Panc1 (cell line): Measurements from ENCODE around the gene AMOTL1.

ENCODE experiments used
- POLR2AphosphoS5 ChIP-seq: IDR thresholded peaks from 2 replicates; pipeline ENCODE4 v1.6.1; 2012; ENCODE audit warnings: mild to moderate bottlenecking, low read depth, low read length, moderate library complexity
- REST ChIP-seq, 2 experiments: IDR thresholded peaks; 2 replicates each; pipeline ENCODE4 v1.6.1; 2011 to 2012; ENCODE audit warnings: low read depth in 2 of 2, control low read depth in 1 of 2, low read length in 1 of 2, mild to moderate bottlenecking in 1 of 2, moderate library complexity in 1 of 2; ENCODE audit not compliant: insufficient read depth in 1 of 2
- SIN3A ChIP-seq: IDR thresholded peaks from 2 replicates; pipeline ENCODE4 v1.6.1; 2012; ENCODE audit warnings: low read depth, mild to moderate bottlenecking, low read length, moderate library complexity, borderline replicate concordance; ENCODE audit not compliant: insufficient read depth
- TF ChIP-seq, protein P1 (sequence below): fragments of 450-650 bp; IDR thresholded peaks from 2 replicates; pipeline ENCODE4 v1.5.1; 2017; ENCODE audit warnings: mild to moderate bottlenecking

GRCh38 chr11:94879006-94879405 lies 110.8 kb downstream of the AMOTL1 start:
- TF ChIP-seq, protein P1, sequence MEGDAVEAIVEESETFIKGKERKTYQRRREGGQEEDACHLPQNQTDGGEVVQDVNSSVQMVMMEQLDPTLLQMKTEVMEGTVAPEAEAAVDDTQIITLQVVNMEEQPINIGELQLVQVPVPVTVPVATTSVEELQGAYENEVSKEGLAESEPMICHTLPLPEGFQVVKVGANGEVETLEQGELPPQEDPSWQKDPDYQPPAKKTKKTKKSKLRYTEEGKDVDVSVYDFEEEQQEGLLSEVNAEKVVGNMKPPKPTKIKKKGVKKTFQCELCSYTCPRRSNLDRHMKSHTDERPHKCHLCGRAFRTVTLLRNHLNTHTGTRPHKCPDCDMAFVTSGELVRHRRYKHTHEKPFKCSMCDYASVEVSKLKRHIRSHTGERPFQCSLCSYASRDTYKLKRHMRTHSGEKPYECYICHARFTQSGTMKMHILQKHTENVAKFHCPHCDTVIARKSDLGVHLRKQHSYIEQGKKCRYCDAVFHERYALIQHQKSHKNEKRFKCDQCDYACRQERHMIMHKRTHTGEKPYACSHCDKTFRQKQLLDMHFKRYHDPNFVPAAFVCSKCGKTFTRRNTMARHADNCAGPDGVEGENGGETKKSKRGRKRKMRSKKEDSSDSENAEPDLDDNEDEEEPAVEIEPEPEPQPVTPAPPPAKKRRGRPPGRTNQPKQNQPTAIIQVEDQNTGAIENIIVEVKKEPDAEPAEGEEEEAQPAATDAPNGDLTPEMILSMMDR: no peak
- TF ChIP-seq REST (IDR thresholded peaks at IDR 0.05; ENCODE audit: insufficient read depth in 1 of 2, low read depth in 2 of 2, low read length in 1 of 2) (no peak), POLR2AphosphoS5 (no peak), SIN3A (no peak)
